NK-92 (cell line): ENCODE results near the gene SRY.
"Not testable (repeated sequence)": the region's sequence is repeated elsewhere in the genome, so short reads cannot be mapped to it uniquely, and the experiment has no call there.

Experiments
- DNase-seq: peaks from one replicate; lab custom pipeline; 2025; ENCODE audit not compliant: unreplicated experiment; lab: John Stamatoyannopoulos, UW

The SRY gene

GRCh38 chrY:2787600-2787999 is at the start of gene SRY:
Gene SRY, minus strand, starts transcription at chrY:2787682. Its CDS starts 79 bp downstream, at chrY:2787603.
- DNase-seq, result no peak

- no peak for DNase-seq
These were observed 49.6 kb upstream of the SRY start for GRCh38 chrY:2837078-2837477.

- no peak for DNase-seq
These were observed 47.7 kb upstream of the SRY start for GRCh38 chrY:2835230-2835629.

- DNase-seq, result no peak
These were observed 41.0 kb upstream of the SRY start for GRCh38 chrY:2828497-2828896.

GRCh38 chrY:2824471-2824870 is 37.0 kb upstream of the SRY start:
- DNase-seq, result no peak

GRCh38 chrY:2817146-2817896 is 29.8 kb upstream of the SRY start:
- DNase-seq, result not testable (repeated sequence)

GRCh38 chrY:2800246-2800645 is 12.8 kb upstream of the SRY start:
- no peak for DNase-seq

- no peak for DNase-seq
These were observed 10.5 kb upstream of the SRY start for GRCh38 chrY:2797991-2798390.

GRCh38 chrY:2796977-2797523 is 9.6 kb upstream of the SRY start:
- no peak for DNase-seq

- DNase-seq, result no peak
These were observed 2.3 kb upstream of the SRY start for GRCh38 chrY:2789756-2790155.

GRCh38 chrY:2786876-2787512 is 488 bp downstream of the SRY start:
- no peak for DNase-seq
